Bone marrow (tissue), 2 donors: ENCODE results near the gene TMEM150C.
"Not testable (repeated sequence)": the region's sequence is repeated elsewhere in the genome, so short reads cannot be mapped to it uniquely, and the experiment has no call there.

Source experiments
- DNase-seq, 2 donors: peaks; one replicate each; lab custom pipeline; 2025; lab: John Stamatoyannopoulos, UW

TMEM150C gene

GRCh38 chr4:82473621-82474164 is 88.1 kb downstream of the TMEM150C start:
- DNase-seq: no peak

- DNase-seq: not testable (repeated sequence)
Observed at GRCh38 chr4:82473080-82473479, 88.7 kb downstream of the TMEM150C start.

GRCh38 chr4:82469791-82470345 is 91.9 kb downstream of the TMEM150C start:
- no peak for DNase-seq

- DNase-seq: no peak
Observed at GRCh38 chr4:82467471-82467870, 94.3 kb downstream of the TMEM150C start.

GRCh38 chr4:82463221-82463620 is 98.6 kb downstream of the TMEM150C start:
- DNase-seq: no peak

GRCh38 chr4:82462415-82462831 is 99.4 kb downstream of the TMEM150C start:
- DNase-seq: peak; percentile 51 to 68

- DNase-seq: no peak
Observed at GRCh38 chr4:82461710-82462109, 100.1 kb downstream of the TMEM150C start.

- DNase-seq: no peak
Observed at GRCh38 chr4:82458729-82459128, 103.1 kb downstream of the TMEM150C start.

GRCh38 chr4:82457266-82457665 is 104.5 kb downstream of the TMEM150C start:
- no peak for DNase-seq

GRCh38 chr4:82452026-82452425 is 109.8 kb downstream of the TMEM150C start:
- DNase-seq: no peak

GRCh38 chr4:82450966-82451755 is 110.6 kb downstream of the TMEM150C start:
- DNase-seq: no peak

- no peak for DNase-seq
Observed at GRCh38 chr4:82447886-82448285, 113.9 kb downstream of the TMEM150C start.

- DNase-seq: no peak
Observed at GRCh38 chr4:82439088-82439487, 122.7 kb downstream of the TMEM150C start.

- no peak for DNase-seq
Observed at GRCh38 chr4:82437285-82438005, 124.3 kb downstream of the TMEM150C start.

GRCh38 chr4:82436780-82437179 is 125.0 kb downstream of the TMEM150C start:
- DNase-seq: no peak

GRCh38 chr4:82436130-82436529 is 125.7 kb downstream of the TMEM150C start:
- DNase-seq: no peak

- DNase-seq: no peak
Observed at GRCh38 chr4:82434949-82435348, 126.8 kb downstream of the TMEM150C start.

GRCh38 chr4:82433791-82434190 is 128.0 kb downstream of the TMEM150C start:
- DNase-seq: no peak
